GM12875 (cell line): ENCODE measurements around the gene LSG1.
"Not testable (repeated sequence)": the region's sequence is repeated elsewhere in the genome, so short reads cannot be mapped to it uniquely, and the experiment has no call there.

Experiments used
- H3K4me3 ChIP-seq: one replicate; pipeline ENCODE4 v1.5.1; 2011; ENCODE audit warnings: low read depth, low read length, control low read depth
- CTCF ChIP-seq: IDR thresholded peaks from 2 replicates; pipeline ENCODE4 v1.5.1; 2011; ENCODE audit warnings: low read depth, mild to moderate bottlenecking, control low read depth, inconsistent platforms, low read length, moderate library complexity, borderline replicate concordance; ENCODE audit not compliant: insufficient read depth

LSG1 gene

GRCh38 chr3:194609601-194610000 lies 62.4 kb downstream of the LSG1 start:
- H3K4me3 ChIP-seq: no peak overlapping the region
- TF ChIP-seq CTCF: no peak

DNA sequence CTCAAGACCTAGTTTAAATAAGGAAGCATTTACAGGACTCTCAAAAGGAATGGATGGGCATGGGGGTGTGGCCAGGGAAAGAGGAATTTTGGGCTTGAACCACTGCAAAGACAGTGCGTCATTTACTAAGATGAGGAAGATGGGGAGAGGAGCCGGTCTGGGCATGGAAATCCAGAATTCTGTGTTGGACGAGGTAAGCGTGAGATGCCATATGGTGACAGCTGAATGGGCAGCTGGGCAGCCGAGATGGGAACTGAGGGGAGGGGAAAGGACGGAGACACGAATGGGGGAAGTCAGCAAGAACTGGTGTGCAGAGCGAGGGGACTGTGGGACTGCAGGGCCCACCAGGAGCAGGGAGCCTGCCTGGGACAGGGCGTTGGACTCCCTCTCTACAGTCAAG lies 63.0 kb downstream of the LSG1 start:
- H3K4me3 ChIP-seq: no peak overlapping the region
- TF ChIP-seq CTCF: no peak

DNA sequence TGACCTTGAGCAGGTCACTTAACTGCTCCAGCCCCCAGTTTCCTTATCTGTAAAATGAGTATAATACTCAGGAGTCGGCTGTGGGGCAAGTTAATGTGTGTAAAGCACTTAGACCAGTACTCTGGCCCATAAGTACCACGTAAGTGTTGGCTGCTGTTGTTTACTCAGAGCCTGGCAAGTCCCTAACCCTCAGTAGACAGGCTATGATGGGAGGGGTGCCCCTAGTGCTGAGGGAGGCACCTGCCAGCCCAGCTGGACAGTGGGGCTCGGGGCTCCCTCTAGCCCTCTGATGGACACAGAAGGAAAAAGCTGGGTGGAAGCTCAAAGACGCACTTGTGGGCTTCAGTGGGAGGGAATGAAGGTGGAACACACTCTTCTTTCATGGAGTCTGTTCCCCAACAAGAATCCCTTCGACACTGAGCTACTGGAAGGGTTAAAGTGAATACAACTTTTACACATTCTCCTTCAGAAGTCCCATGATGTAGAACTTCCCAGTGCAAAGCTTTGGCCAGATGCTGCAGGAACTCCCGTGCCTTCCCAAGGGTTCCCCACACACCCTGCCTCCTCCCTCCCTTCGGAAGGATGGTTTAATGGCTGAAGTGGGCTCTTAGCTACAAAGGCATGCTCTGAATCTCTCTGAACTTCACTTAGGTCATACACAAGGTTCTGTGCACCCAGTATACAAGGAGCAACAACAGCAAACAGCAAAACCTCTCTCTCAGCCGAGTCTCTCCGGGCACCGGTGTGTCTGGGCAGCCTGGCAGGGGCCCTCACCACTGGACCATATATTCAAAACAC lies 64.2 kb downstream of the LSG1 start:
- no peak overlapping the region for H3K4me3 ChIP-seq
- no peak for TF ChIP-seq CTCF

GRCh38 chr3:194606941-194607340 lies 65.0 kb downstream of the LSG1 start:
- H3K4me3 ChIP-seq: no peak overlapping the region
- TF ChIP-seq CTCF: no peak

GRCh38 chr3:194606163-194606562 lies 65.8 kb downstream of the LSG1 start:
- H3K4me3 ChIP-seq: no peak overlapping the region
- no peak for TF ChIP-seq CTCF

- H3K4me3 ChIP-seq: not testable (repeated sequence)
These were observed 66.7 kb downstream of the LSG1 start for GRCh38 chr3:194605314-194605713.

DNA sequence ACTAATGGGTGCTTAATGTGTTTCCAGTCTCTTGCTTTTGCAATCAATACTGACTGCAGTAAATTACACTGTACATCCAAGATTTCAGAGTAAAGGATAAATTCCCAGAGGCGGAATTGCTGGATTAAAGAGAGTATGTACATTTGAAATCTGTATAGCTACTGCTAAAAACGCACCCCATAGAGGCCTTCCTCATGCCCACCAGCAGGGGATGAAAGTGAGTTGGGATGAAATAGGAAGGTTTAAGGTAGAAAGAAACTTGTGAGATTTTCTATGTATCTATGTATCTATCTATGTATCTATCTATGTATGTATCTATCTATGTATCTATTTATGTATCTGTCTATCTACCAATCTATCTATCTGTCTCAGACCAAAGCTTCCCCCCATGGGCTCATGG lies 67.2 kb downstream of the LSG1 start:
- H3K4me3 ChIP-seq: no peak overlapping the region
- 0 out of 2 replicates have a peak, but pooled peaks have one; percentile 17 for TF ChIP-seq CTCF
